GM23248 (cell line): ENCODE measurements around the gene SETX. TPM values are rescaled to one million over a fixed set of nuclear protein-coding genes. Genes with fewer than 3 reads are reported as not detected.

Experiments
- DNase-seq: peaks from one replicate; pipeline ENCODE4 v3.0.0-alpha.2; 2015
- H2AFZ ChIP-seq: fragments of 200-600 bp; sonication (generic); 2 replicates; pipeline ENCODE4 v1.6.1; 2016; ENCODE audit warnings: antibody characterized with exemption
- H3F3A ChIP-seq: fragments of 200-600 bp; sonication (generic); 2 replicates; pipeline ENCODE4 v1.6.1; 2016; ENCODE audit warnings: mild to moderate bottlenecking, antibody characterized with exemption, mixed run types; ENCODE audit not compliant: insufficient read depth
- H3K27ac ChIP-seq: fragments of 200-600 bp; sonication (generic); 2 replicates; pipeline ENCODE4 v1.5.1; 2016; ENCODE audit warnings: mild to moderate bottlenecking
- H3K27me3 ChIP-seq: fragments of 200-600 bp; sonication (generic); replicated peaks from 2 replicates; pipeline ENCODE4 v1.6.1; 2016; ENCODE audit warnings: mild to moderate bottlenecking; ENCODE audit not compliant: insufficient read depth
- H3K36me3 ChIP-seq: fragments of 200-600 bp; sonication (generic); 2 replicates; pipeline ENCODE4 v1.6.1; 2016; ENCODE audit warnings: low read depth, mild to moderate bottlenecking
- H3K4me1 ChIP-seq: fragments of 200-600 bp; sonication (generic); 2 replicates; pipeline ENCODE4 v1.6.1; 2016; ENCODE audit warnings: mild to moderate bottlenecking; ENCODE audit not compliant: insufficient read depth
- H3K4me2 ChIP-seq: fragments of 200-600 bp; sonication (generic); one replicate; pipeline ENCODE4 v1.6.1; 2016; ENCODE audit warnings: mild to moderate bottlenecking; ENCODE audit not compliant: unreplicated experiment
- H3K4me3 ChIP-seq: fragments of 200-600 bp; sonication (generic); 2 replicates; pipeline ENCODE4 v1.5.1; 2016; ENCODE audit warnings: mild to moderate bottlenecking
- H3K79me2 ChIP-seq: fragments of 200-600 bp; sonication (generic); 2 replicates; pipeline ENCODE4 v1.6.1; 2016; ENCODE audit warnings: mild to moderate bottlenecking; ENCODE audit not compliant: insufficient read depth
- H3K9ac ChIP-seq: fragments of 200-600 bp; sonication (generic); 2 replicates; pipeline ENCODE4 v1.6.1; 2016; ENCODE audit warnings: mild to moderate bottlenecking
- H3K9me2 ChIP-seq: fragments of 200-600 bp; sonication (generic); 2 replicates; pipeline ENCODE4 v1.6.1; 2016; ENCODE audit warnings: mixed run types, mild to moderate bottlenecking, moderate library complexity; ENCODE audit not compliant: insufficient read depth
- H3K9me3 ChIP-seq: fragments of 200-600 bp; sonication (generic); one replicate; pipeline ENCODE4 v1.6.1; 2017; ENCODE audit warnings: low read depth
- H4K20me1 ChIP-seq: fragments of 200-600 bp; sonication (generic); 2 replicates; pipeline ENCODE4 v1.6.0; 2016; ENCODE audit not compliant: insufficient read depth
- EZH2 ChIP-seq: fragments of 200-600 bp; sonication (generic); IDR thresholded peaks from 2 replicates; pipeline ENCODE4 v1.6.1; 2018; ENCODE audit warnings: antibody characterized with exemption, mild to moderate bottlenecking; ENCODE audit not compliant: insufficient read depth, poor library complexity, severe bottlenecking
- EZH2phosphoT487 ChIP-seq: fragments of 200-600 bp; sonication (generic); IDR thresholded peaks from 2 replicates; pipeline ENCODE4 v1.6.1; 2018; ENCODE audit warnings: antibody characterized with exemption, moderate library complexity, mild to moderate bottlenecking, low read depth; ENCODE audit not compliant: insufficient read depth
- WGBS, 2 experiments: methylation state at CpG; one replicate each; pipeline ENCODE4 v1.1.6; 2015 to 2017; ENCODE audit warnings: low lambda C conversion rate in 2 of 2, low coverage in 1 of 2; ENCODE audit errors: missing lambda C conversion rate in 2 of 2; 5-methylcytosine and 5-hydroxymethylcytosine counted together
- in situ Hi-C: fragments of 300-500 bp; cut with MboI; formaldehyde crosslinking; loops from 2 replicates; pipeline ENCODE4 v1.15.0; 2020
- polyA plus RNA-seq: library from polyadenylated mRNA; unstranded; fragments of >200 nt; fragmentation: Nextera tagmentation; extraction: Ambion mirVana; gene quantifications from 2 replicates; pipeline ENCODE4 v1.2.1, GENCODE V29; 2016
- total RNA-seq: library from RNA; depleted of rRNA; stranded (reverse); fragments of >200 nt; shearing (Covaris generic); gene quantifications from 2 replicates; pipeline ENCODE4 v1.2.3, GENCODE V29; 2014

Gene SETX
- total and polyA plus RNA-seq, 2 experiments from 2014 or later = 15.6 to 47.3 TPM

GRCh38 chr9:132327537-132327936 lies 27.2 kb downstream of the SETX start:
- Histone ChIP-seq H3K27me3 (no peaks in the 10 kb centered on the region), H4K20me1 (no peaks in the 10 kb centered on the region), H3K9ac (no peak overlapping the region), H2AFZ (no peak overlapping the region), H3K9me3 (no peaks in the 10 kb centered on the region), H3K9me2 (no peaks in the 10 kb centered on the region), H3K79me2 (peaks cover 99% of the 10 kb centered on the region), H3K36me3 (peaks cover 84% of the 10 kb centered on the region), H3F3A (peaks cover 18% of the 10 kb centered on the region; the same call in 1 of the 2 replicates), H3K4me3 (no peak overlapping the region), H3K27ac (no peak overlapping the region), H3K4me1 (no peaks in the 10 kb centered on the region), H3K4me2 (no peak overlapping the region)
- in situ Hi-C loops = loop anchor here (25.0 kb wide), 1 partner anchor 90 kb away; no protein-coding TSS in a partner anchor
- TF ChIP-seq EZH2phosphoT487 (no peak), EZH2 (no peak)
- DNase-seq = no peak
- 97% methylated on average over 6 of the region's 6 CpGs for WGBS, 2 experiments

GRCh38 chr9:132324425-132324824 lies 30.4 kb downstream of the SETX start:
- no peak overlapping the region for H3K4me2 ChIP-seq
- H4K20me1 ChIP-seq = no peaks in the 10 kb centered on the region; the same call in 1 of the 2 replicates
- H3K9ac ChIP-seq = no peak overlapping the region
- peaks cover 61% of the 10 kb centered on the region for H3K36me3 ChIP-seq
- no peaks in the 10 kb centered on the region for H3K9me3 ChIP-seq
- TF ChIP-seq EZH2phosphoT487 (no peak), EZH2 (no peak)
- no peak overlapping the region for H3K27ac ChIP-seq
- H3K4me1 ChIP-seq = no peaks in the 10 kb centered on the region
- H3F3A ChIP-seq = peaks cover 18% of the 10 kb centered on the region; the same call in 1 of the 2 replicates
- in situ Hi-C loops = no loop called here
- H2AFZ ChIP-seq = no peak overlapping the region
- no peaks in the 10 kb centered on the region for H3K27me3 ChIP-seq
- no peaks in the 10 kb centered on the region for H3K9me2 ChIP-seq
- no peak overlapping the region for H3K4me3 ChIP-seq
- no peak for DNase-seq
- 94 to 97% methylated on average over 1 of the region's 1 CpG for WGBS, 2 experiments
- peaks cover 98% of the 10 kb centered on the region for H3K79me2 ChIP-seq

- no peaks in the 10 kb centered on the region for H3K9me2 ChIP-seq
- TF ChIP-seq EZH2 (no peak), EZH2phosphoT487 (no peak)
- H3K27ac ChIP-seq = no peak overlapping the region
- no peaks in the 10 kb centered on the region for H3K27me3 ChIP-seq
- peaks cover 7% of the 10 kb centered on the region; the same call in 1 of the 2 replicates for H4K20me1 ChIP-seq
- H3F3A ChIP-seq = peaks cover 21% of the 10 kb centered on the region
- no peak overlapping the region for H3K4me3 ChIP-seq
- no peaks in the 10 kb centered on the region for H3K4me1 ChIP-seq
- H3K79me2 ChIP-seq = peaks cover 97% of the 10 kb centered on the region
- no peaks in the 10 kb centered on the region for H3K9me3 ChIP-seq
- peaks cover 53% of the 10 kb centered on the region for H3K36me3 ChIP-seq
- no peak for DNase-seq
- WGBS, 2 experiments = 96 to 97% methylated on average over 4 of the region's 4 CpGs
- no peak overlapping the region for H3K9ac ChIP-seq
- in situ Hi-C loops = no loop called here
- H3K4me2 ChIP-seq = no peak overlapping the region
- H2AFZ ChIP-seq = no peak overlapping the region
Measured at GRCh38 chr9:132319421-132320110, 35.2 kb downstream of the SETX start.

- peaks cover 87% of the 10 kb centered on the region for H3K79me2 ChIP-seq
- H3K9ac ChIP-seq = no peak overlapping the region
- peaks cover 76% of the 10 kb centered on the region for H3K36me3 ChIP-seq
- no peaks in the 10 kb centered on the region for H3K4me1 ChIP-seq
- no peaks in the 10 kb centered on the region for H3K9me2 ChIP-seq
- no peak overlapping the region for H3K27ac ChIP-seq
- H3F3A ChIP-seq = peaks cover 43% of the 10 kb centered on the region
- H3K27me3 ChIP-seq = no peaks in the 10 kb centered on the region
- no peak overlapping the region for H3K4me2 ChIP-seq
- 92 to 100% methylated on average over 2 of the region's 2 CpGs for WGBS, 2 experiments
- in situ Hi-C loops = no loop called here
- no peak for TF ChIP-seq EZH2
- TF ChIP-seq EZH2phosphoT487 = no peak
- H4K20me1 ChIP-seq = peaks cover 7% of the 10 kb centered on the region; the same call in 1 of the 2 replicates
- no peak overlapping the region for H2AFZ ChIP-seq
- H3K9me3 ChIP-seq = no peaks in the 10 kb centered on the region
- no peak for DNase-seq
- no peak overlapping the region for H3K4me3 ChIP-seq
Measured at GRCh38 chr9:132312873-132313272, 41.9 kb downstream of the SETX start.
